Osteocyte (in vitro differentiated cells): ENCODE results near the gene GNG13. TPM values are rescaled to one million over a fixed set of nuclear protein-coding genes. Genes with fewer than 3 reads are reported as not detected.

Experiments
- DNase-seq: peaks from one replicate; pipeline ENCODE4 v3.0.0; 2021; ENCODE audit warnings: mixed read lengths; ENCODE audit not compliant: unreplicated experiment; ENCODE audit errors: extremely low spot score
- H3K27ac Mint-ChIP-seq: one replicate; pipeline ENCODE4 v1.8.0; 2021; ENCODE audit warnings: mild to moderate bottlenecking, mixed read lengths; ENCODE audit not compliant: unreplicated experiment
- H3K27me3 Mint-ChIP-seq: one replicate; pipeline ENCODE4 v1.8.0; 2021; ENCODE audit warnings: mixed read lengths; ENCODE audit not compliant: unreplicated experiment
- H3K36me3 Mint-ChIP-seq: one replicate; pipeline ENCODE4 v1.8.0; 2021; ENCODE audit warnings: mixed read lengths; ENCODE audit not compliant: unreplicated experiment
- H3K4me1 Mint-ChIP-seq: one replicate; pipeline ENCODE4 v1.8.0; 2021; ENCODE audit warnings: mixed read lengths; ENCODE audit not compliant: unreplicated experiment
- H3K4me3 Mint-ChIP-seq: one replicate; pipeline ENCODE4 v1.8.0; 2021; ENCODE audit warnings: mild to moderate bottlenecking, moderate library complexity, mixed read lengths; ENCODE audit not compliant: unreplicated experiment
- H3K9me3 Mint-ChIP-seq: one replicate; pipeline ENCODE4 v1.8.0; 2021; ENCODE audit warnings: mixed read lengths; ENCODE audit not compliant: unreplicated experiment
- total RNA-seq: library from RNA; stranded (reverse); gene quantifications from 2 replicates; pipeline ENCODE4 v1.2.1, GENCODE V29; 2021
- TF ChIP-seq, protein P1 (sequence below): fragments of 200-600 bp; sonication (generic); IDR thresholded peaks from 2 replicates; pipeline ENCODE4 v1.5.0; 2021; ENCODE audit warnings: antibody characterized with exemption, mild to moderate bottlenecking, moderate library complexity

GNG13 gene
- total RNA-seq, 1 donor from 2014 or later = not detected

DNA sequence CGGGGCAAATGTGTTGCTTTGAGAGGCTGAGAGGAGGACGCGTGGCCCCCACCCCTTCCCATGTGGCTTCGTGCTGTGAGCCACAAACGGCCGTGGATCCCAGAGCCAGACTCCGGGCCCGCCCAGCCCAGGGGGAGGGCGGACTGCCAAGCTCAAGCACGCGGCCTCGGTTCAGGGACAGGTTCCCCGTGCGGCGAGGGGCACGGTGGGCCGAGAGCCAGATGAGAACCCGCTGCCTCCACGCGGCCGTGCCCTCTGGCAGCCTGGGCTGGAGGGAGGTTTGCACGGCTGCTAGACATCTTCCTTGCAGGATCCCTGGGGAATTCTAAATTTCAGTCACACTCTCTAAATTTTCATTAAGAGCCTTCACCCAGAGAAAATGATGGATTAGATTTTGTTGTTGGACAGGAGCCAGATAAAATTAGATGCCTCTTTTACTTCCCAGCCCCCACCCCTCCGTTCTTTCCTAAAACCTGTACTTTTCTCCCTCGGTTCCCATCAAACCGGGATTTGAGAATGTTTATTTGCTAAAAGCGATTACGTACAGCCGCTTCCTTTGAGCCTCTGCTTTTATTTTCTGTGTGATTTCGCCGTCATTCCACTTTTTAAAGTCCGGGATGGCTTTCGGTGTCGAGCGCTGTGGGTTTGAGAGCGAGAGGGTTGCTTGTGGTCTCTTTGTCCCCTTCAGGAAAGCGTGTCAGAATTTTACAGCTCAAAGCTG lies 25.0 kb upstream of the GNG13 start:
- Mint-ChIP-seq H3K4me1 (no peaks in the 10 kb centered on the region), H3K36me3 (no peaks in the 10 kb centered on the region), H3K9me3 (no peaks in the 10 kb centered on the region), H3K27me3 (peaks cover 4% of the 10 kb centered on the region), H3K27ac (no peak overlapping the region), H3K4me3 (no peak overlapping the region)
- TF ChIP-seq, protein P1, sequence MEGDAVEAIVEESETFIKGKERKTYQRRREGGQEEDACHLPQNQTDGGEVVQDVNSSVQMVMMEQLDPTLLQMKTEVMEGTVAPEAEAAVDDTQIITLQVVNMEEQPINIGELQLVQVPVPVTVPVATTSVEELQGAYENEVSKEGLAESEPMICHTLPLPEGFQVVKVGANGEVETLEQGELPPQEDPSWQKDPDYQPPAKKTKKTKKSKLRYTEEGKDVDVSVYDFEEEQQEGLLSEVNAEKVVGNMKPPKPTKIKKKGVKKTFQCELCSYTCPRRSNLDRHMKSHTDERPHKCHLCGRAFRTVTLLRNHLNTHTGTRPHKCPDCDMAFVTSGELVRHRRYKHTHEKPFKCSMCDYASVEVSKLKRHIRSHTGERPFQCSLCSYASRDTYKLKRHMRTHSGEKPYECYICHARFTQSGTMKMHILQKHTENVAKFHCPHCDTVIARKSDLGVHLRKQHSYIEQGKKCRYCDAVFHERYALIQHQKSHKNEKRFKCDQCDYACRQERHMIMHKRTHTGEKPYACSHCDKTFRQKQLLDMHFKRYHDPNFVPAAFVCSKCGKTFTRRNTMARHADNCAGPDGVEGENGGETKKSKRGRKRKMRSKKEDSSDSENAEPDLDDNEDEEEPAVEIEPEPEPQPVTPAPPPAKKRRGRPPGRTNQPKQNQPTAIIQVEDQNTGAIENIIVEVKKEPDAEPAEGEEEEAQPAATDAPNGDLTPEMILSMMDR = no peak
- no peak for DNase-seq

DNA sequence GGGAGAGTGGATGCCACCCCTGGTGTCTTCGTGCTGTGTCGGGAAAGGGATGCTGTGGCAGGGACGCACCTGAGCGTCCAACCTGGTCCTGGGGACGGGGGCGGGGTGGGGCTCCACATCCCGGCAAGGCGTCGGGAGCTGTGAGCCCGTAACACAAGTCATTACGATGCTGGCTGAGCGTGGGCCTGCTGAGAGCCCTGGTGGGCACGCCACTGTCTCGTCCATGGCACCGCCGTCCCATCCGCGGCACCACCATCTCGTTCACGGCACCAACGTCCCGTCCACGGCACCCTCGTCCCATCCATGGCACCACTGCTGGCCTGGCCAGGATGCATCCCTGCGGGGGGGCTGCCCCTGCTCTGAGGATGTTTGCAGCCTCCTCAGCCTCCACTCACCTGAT lies 24.1 kb upstream of the GNG13 start:
- no peak overlapping the region for H3K4me3 Mint-ChIP-seq

DNA sequence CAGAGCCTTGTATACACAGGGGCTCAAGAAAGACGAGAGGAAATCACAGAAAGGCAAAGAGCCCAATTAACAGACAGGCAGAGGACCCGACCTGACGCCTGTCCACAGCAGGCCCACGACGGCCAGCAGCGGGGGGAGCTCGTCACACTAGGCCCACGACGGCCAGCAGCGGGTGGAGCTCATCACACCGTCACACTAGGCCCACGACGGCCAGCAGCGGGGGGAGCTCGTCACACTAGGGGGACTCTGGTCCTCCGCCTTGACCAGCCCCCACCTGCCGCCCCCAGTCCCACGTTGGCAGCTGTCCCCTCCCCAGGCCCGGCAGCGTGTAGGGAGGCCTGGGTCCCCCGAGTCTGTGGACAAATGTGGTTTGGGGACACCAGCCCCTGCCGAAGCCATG lies 23.7 kb upstream of the GNG13 start:
- peaks cover 4% of the 10 kb centered on the region for H3K27me3 Mint-ChIP-seq
- DNase-seq = no peak
- H3K36me3 Mint-ChIP-seq = no peaks in the 10 kb centered on the region
- H3K4me1 Mint-ChIP-seq = no peaks in the 10 kb centered on the region
- no peak overlapping the region for H3K4me3 Mint-ChIP-seq
- no peaks in the 10 kb centered on the region for H3K9me3 Mint-ChIP-seq
- TF ChIP-seq, protein P1 = no peak
- no peak overlapping the region for H3K27ac Mint-ChIP-seq

More for the DNA sequence above, 24.1 kb upstream of the GNG13 start:
- no peaks in the 10 kb centered on the region for H3K9me3 Mint-ChIP-seq
- no peaks in the 10 kb centered on the region for H3K4me1 Mint-ChIP-seq
- no peak overlapping the region for H3K27ac Mint-ChIP-seq
- no peaks in the 10 kb centered on the region for H3K36me3 Mint-ChIP-seq
- no peak for DNase-seq
- TF ChIP-seq, protein P1 = no peak
- H3K27me3 Mint-ChIP-seq = peaks cover 4% of the 10 kb centered on the region

DNA sequence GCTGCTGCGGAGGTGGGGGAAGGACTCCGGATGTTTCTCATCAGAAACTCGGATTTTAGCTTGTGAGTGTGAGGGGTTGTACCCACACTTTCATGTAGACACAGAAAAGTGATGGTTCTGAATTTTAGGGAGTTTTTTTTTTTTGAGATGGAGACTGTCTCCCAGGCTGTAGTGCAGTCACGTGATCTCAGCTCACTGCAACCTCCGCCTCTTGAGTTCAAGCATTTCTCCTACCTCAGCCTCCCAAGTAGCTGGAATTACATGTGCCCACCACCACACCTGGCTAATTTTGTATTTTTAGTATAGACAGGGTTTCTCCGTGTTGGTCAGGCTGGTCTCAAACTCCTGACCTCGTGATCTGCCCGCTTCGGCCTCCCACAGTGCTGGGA lies 22.4 kb upstream of the GNG13 start:
- TF ChIP-seq, protein P1 = no peak
- H3K27me3 Mint-ChIP-seq = peaks cover 4% of the 10 kb centered on the region
- no peak overlapping the region for H3K4me3 Mint-ChIP-seq
- DNase-seq = no peak
- no peaks in the 10 kb centered on the region for H3K4me1 Mint-ChIP-seq
- no peaks in the 10 kb centered on the region for H3K9me3 Mint-ChIP-seq
- H3K36me3 Mint-ChIP-seq = no peaks in the 10 kb centered on the region
- no peak overlapping the region for H3K27ac Mint-ChIP-seq

DNA sequence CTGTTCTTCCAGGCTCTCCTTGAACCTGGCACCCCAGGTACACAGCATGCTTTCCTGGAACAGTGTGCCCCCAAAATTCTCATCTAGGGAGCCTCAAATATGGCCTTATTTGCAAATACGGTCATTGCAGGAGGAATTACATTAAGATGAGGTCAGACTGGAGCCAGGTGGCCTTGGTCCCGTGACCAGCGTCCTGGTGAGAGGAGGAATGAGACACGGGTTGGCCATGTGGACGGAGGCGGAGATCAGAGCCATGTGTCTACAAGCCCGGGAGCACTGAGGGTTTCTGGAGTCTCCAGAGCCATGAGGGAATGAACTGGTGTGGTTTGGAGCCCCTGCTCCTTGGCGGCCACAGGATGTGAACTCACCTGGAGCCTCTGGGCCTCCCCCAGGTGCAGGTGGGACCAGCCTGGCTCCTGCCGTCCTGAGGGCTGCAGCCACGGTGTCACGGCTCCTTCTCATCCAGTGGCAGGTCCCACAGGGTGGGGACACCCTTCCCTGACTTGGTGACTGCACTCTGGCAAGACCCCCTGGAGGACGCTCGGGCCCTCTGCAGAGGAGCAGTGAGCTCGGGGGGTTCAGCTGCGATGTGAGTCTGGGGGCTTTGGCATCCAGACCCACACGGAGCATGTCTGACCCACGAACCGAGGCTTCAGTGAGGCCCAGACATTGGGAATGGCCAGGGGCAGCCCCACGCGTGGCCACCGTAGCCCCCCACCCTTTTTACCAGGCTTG lies 21.8 kb upstream of the GNG13 start:
- no peak overlapping the region for H3K4me3 Mint-ChIP-seq
- DNase-seq = no peak
- peaks cover 4% of the 10 kb centered on the region for H3K27me3 Mint-ChIP-seq
- no peaks in the 10 kb centered on the region for H3K36me3 Mint-ChIP-seq
- TF ChIP-seq, protein P1 = no peak
- H3K9me3 Mint-ChIP-seq = no peaks in the 10 kb centered on the region
- no peak overlapping the region for H3K27ac Mint-ChIP-seq
- H3K4me1 Mint-ChIP-seq = no peaks in the 10 kb centered on the region
